ENCODE data around the gene FMO5.
"Not testable (repeated sequence)": the region's sequence is repeated elsewhere in the genome, so short reads cannot be mapped to it uniquely, and the experiment has no call there.

The FMO5 gene

GRCh38 chr1:147238925-147239820 lies 14.0 kb upstream of the FMO5 start:
- no peak for DNase-seq (ENCODE audit: low spot score)

- no peak for DNase-seq (ENCODE audit: low spot score)
These were observed 13.1 kb upstream of the FMO5 start for GRCh38 chr1:147238053-147238902.

- DNase-seq (ENCODE audit: low spot score): no peak
These were observed 12.0 kb upstream of the FMO5 start for GRCh38 chr1:147236959-147237791.

DNA sequence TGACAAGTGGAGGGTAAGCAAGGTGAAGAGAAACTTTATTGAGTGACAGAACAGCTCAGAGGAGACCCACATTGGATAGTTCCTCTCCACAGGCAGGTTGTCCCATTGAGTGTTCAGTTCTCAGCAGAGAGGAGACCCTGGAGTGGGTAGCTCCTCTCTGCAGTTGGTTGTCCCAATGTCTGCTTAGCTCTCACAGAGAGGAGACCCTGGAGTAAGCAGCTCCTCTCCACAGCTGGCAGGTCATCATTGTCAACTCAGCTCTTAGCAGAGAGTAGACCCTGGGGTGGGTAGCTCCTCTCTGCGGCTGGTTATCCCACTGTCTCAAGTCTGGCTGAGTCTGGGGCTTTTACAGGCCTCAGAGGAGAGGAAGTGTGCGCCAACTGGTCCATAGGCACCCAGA lies 11.3 kb upstream of the FMO5 start:
- DNase-seq (ENCODE audit: low spot score): no peak

DNA sequence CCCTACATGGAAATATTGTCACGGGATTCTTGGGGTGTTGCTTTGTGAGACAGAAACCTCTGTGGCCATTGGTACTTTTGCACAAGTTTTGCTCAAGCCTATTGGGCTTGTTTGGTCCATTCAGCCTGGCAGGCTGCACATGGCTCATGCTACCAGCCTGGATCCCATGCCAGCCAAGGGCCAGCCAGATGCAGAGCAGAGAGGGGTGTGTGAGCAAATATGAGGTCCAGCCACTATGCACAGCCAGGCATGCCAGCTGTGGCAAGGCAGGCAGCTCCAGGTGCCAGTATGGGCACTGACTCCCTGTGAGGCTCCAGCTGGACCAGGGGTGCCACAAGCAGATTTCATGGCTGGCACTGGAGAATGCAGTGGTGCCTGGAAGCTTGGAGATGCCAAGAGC lies 10.7 kb upstream of the FMO5 start:
- DNase-seq (ENCODE audit: low spot score): no peak

DNA sequence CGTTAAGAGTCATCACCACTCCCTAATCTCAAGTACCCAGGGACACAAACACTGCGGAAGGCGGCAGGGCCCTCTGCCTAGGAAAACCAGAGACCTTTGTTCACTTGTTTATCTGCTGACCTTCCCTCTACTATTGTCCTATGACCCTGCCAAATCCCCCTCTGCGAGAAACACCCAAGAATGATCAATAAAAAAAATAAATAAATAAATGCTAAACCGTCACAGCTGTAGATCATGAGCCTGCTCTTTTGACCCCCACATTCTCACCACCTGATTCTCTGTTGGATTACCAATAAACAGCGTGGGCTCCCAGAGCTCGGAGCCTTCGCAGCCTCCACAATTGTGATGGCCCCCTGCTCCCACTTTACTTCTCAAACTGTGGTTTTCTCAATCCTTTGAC lies 8.8 kb upstream of the FMO5 start:
- not testable (repeated sequence) for DNase-seq (ENCODE audit: low spot score)

GRCh38 chr1:147231032-147231431 lies 5.9 kb upstream of the FMO5 start:
- DNase-seq (ENCODE audit: low spot score): not testable (repeated sequence)

GRCh38 chr1:147223740-147224615 lies 1.2 kb downstream of the FMO5 start:
- DNase-seq (ENCODE audit: low spot score): no peak

DNA sequence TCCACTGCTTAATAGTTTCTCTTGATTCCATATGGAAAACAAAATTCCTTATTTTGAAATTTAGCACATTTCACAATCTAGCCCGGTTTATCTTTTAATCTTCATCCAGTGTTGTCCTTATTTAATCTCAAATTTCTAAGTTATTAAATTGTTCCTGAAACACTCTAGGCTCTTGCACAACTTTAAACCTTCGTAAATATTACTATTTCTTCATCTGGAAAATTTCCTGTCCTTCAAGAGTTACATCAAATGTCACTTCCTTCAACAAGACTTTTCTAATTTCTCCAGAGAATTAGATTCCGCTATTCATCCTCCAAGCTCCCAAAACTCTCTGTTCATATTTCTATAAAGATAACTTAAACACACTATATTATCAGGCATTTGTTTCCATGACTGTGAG lies 6.5 kb downstream of the FMO5 start:
- DNase-seq (ENCODE audit: low spot score): no peak

DNA sequence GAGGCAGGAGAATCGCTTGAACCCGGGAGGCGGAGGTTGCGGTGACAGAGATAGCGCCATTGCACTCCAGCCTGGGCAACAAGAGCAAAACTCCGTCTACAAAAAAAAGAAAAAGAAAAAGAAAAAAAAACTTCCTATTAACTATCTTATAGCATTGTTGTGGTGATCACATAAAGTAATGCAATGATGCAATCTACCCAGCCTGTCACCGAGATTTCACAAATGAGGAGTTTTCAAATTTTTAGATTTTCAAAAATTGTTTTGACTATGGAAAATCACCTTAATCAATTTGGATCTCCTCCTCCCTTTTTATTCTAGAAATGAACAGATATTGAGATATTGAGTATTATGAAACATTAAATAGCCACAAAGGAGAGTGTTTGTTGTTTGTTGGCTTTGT lies 8.0 kb downstream of the FMO5 start:
- no peak for DNase-seq (ENCODE audit: low spot score)

- DNase-seq (ENCODE audit: low spot score): no peak
These were observed 9.0 kb downstream of the FMO5 start for GRCh38 chr1:147216124-147216523.

- DNase-seq (ENCODE audit: low spot score): no peak
These were observed 9.6 kb downstream of the FMO5 start for GRCh38 chr1:147215540-147215916.

GRCh38 chr1:147214842-147215539 lies 10.1 kb downstream of the FMO5 start:
- DNase-seq (ENCODE audit: low spot score): no peak

DNA sequence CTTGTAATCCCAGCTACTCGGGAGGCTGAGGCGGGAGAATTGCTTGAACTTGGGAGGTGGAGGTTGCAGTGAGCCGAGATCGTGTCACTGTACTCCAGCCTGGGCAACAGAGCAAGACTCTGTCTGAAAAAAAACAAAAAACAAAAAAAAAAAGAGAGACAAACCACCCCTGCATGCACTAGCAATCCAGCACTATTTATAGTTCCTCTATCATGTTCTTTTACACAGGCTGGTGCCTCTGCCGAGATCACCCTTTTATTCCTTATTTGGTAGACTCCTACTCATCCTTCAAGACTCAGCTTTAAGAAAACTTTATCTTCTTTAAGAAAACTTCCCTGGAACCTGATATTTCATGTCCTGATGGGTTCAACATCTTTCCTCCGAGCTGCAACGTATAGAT lies 10.8 kb downstream of the FMO5 start:
- no peak for DNase-seq (ENCODE audit: low spot score)

- no peak for DNase-seq (ENCODE audit: low spot score)
These were observed 11.9 kb downstream of the FMO5 start for GRCh38 chr1:147213271-147213670.

- no peak for DNase-seq (ENCODE audit: low spot score)
These were observed 13.6 kb downstream of the FMO5 start for GRCh38 chr1:147211577-147211976.

- DNase-seq (ENCODE audit: low spot score): no peak
These were observed 14.2 kb downstream of the FMO5 start for GRCh38 chr1:147210987-147211386.

GRCh38 chr1:147209825-147210821 lies 15.0 kb downstream of the FMO5 start:
- no peak for DNase-seq (ENCODE audit: low spot score)

DNA sequence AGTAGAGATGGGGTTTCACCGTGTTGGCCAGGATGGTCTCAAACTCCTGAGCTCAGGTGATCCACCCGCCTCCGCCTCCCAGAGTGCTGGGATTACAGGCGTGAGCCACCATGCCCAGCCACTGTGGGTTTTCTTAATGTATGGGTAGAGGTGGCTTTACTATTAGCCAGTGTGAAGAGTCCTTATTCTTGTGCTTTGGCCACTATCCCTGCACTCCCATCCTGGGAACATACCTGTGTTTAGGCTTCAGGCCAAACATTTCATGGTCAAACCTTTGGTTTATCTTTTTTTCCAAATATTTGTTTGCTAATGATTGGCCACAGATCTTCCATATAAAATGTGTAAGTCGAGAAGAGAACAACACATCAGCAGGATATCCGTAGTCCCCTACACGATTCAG lies 16.5 kb downstream of the FMO5 start:
- DNase-seq (ENCODE audit: low spot score): no peak

Data from cerebellar cortex (tissue), 1 donor.